Measurements from ENCODE around the gene NUTM2B.
"Not testable (repeated sequence)": the region's sequence is repeated elsewhere in the genome, so short reads cannot be mapped to it uniquely, and the experiment has no call there.

NUTM2B gene

DNA sequence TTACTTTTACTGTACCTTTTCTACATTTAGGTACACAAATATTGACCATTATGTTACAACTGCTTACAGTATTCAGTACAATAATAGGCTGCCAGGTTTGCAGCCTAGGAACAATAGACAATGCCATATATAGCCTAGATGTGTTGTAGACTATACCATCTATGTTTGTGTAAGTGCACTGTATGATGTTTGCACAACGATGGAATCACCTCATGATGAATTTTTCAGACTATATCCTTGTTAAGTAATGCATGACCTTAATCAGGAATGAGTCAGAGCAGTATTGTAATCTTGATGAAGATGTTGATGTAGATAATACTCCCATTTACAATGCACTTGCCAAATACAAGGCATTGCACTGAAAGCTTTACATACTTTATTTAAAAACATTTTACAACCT, 23.6 kb downstream of the NUTM2B start:
- DNase-seq (ENCODE audit: low spot score) = not testable (repeated sequence)

- not testable (repeated sequence) for DNase-seq (ENCODE audit: low spot score)
Measured at GRCh38 chr10:79744844-79745243, 41.8 kb downstream of the NUTM2B start.

GRCh38 chr10:79748510-79748909, 45.5 kb downstream of the NUTM2B start:
- DNase-seq (ENCODE audit: low spot score) = not testable (repeated sequence)

DNA sequence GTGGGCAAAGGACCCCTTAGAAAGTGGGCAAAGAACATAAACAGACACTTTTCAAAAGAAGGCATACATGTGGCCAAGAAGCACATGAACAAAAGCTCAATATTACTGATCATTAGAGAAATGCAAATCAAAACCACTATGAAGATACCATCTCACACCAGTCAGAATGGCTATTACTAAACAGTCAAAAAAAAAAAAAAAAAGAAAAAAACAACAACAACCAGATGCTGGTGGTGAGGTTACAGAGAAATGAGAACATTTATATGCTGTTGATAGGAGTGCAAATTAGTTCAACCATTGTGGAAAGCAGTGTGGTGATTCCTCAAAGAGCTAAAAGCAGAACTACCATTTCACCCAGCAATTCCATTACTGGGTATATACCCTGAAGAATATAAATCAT, 50.6 kb downstream of the NUTM2B start:
- not testable (repeated sequence) for DNase-seq (ENCODE audit: low spot score)

DNA sequence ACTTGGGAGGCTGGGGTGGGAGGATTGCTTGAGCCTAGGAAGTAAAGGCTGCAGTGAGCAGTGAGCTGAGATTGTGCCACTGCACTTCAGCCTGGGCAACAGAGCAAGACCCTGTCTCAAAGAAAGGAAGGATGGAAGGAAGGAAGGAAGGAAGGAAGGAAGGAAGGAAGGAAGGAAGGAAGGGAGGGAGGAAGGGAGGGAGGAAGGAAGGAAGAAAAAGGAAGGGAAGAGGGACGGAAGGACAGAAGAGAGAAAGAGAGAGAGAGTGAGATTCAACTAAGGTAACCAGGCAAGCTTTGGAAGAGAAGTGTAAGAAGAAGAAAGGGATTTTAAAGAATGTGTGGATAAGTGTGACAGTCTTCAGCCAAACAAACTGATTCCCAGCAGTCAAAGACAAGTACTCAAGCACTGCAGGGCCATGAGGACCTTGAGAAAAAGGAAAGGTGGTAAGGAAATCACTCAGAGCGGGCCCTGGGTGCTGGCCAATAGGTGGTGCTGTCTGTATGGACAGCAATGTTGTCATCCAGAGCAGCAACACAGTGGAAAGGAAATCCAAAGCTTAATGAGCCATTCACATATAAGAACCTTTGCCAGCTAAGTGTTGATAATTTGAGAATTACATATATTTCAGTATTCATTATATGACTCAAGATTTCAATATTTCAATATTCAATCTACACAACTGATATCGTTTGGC, 55.4 kb downstream of the NUTM2B start:
- not testable (repeated sequence) for DNase-seq (ENCODE audit: low spot score)
